HG03159 (cell line): ENCODE results near the gene PLCXD1.
"Not testable (repeated sequence)": the region's sequence is repeated elsewhere in the genome, so short reads cannot be mapped to it uniquely, and the experiment has no call there.

Experiments
- ATAC-seq: cut with Tn5 transposase; IDR thresholded peaks from one replicate; pipeline ENCODE4 v1.9.1; 2021; ENCODE audit warnings: mild to moderate bottlenecking, moderate library complexity; ENCODE audit not compliant: unreplicated experiment

PLCXD1 gene

DNA sequence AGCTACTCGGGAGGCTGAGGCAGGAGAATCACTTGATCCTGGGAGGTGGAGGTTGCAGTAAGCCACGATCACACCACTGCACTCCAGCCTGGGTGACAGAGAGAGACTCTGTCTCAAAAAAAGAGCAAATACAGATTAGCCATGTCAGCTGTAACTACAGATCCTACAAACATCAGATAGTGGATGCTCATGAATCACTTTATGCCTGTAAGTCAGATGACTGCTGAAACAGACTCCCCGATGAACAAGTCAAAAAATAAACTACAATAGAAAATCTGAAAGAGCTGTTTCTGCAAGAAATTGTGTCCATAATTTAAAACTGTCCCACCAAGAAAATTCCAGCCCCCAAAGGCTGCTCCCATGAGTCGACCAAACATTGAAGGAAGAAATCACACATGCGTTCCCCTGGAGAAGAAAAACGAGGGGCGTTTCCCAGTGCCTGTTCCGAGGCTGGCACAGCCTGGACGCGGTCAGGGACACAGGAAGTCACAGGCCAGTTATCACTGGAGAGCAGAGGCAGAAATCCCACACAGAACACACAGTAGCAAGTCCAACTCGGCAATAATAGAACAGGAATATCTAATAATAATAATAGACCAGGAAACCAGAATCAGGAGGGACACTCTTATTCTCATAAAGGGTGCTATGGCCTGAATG lies 67.4 kb downstream of the PLCXD1 start:
- ATAC-seq, result no peak

DNA sequence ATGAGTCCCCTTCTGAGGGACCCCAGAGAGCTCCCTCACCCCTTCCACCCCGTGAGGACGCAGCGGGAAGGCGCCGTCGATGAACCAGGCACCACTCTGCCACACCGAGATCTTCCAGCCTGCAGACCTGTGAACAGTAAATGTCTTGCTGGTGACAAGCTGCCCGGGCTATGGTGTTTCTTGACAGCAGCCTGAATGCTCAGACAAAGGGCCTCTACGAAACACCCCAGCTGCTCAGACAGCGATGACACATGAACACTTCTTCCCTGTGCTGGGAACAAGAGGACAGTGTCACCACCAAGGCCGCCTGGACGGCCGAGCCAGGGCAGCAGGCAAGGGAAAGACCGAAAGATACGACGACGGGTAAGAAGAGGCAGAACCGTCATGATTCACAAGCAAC lies 68.0 kb downstream of the PLCXD1 start:
- ATAC-seq, result no peak

DNA sequence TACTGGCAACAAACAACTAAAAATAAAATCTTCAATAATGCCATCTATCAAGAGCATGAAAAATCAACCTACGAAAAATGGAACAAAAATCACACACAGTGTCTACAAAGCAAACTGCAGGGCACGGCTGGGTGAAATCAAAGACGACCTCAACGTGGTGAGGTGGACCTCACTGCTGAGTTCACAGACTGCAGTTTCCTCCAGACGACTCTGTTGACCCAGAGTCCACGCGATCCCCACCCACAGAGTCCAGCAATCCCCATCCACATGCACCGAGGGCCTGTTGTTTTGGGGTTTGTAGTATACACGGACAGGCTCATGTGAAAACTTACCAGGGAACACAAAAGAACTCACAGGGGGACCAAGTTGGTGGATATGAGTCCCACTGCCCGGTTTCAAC lies 68.5 kb downstream of the PLCXD1 start:
- ATAC-seq, result no peak

DNA sequence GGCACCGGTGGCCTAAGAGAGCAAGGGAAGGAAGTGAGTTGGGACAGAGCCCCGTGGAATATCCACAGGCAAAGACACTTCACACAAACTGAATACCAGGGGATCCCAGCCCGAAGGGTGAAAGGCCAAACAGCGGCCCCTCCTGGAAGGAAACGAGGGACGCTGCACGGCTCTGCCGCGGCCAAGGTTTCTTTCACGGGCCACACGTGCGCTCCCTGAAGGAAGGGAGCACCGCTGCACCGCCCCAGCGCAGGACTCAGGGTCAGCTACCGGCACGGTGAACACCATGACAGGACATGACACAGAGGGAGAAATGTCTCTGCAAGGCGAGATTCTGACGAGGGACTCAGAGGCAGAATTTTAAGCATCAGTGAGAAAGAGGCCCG lies 69.0 kb downstream of the PLCXD1 start:
- ATAC-seq, result no peak

DNA sequence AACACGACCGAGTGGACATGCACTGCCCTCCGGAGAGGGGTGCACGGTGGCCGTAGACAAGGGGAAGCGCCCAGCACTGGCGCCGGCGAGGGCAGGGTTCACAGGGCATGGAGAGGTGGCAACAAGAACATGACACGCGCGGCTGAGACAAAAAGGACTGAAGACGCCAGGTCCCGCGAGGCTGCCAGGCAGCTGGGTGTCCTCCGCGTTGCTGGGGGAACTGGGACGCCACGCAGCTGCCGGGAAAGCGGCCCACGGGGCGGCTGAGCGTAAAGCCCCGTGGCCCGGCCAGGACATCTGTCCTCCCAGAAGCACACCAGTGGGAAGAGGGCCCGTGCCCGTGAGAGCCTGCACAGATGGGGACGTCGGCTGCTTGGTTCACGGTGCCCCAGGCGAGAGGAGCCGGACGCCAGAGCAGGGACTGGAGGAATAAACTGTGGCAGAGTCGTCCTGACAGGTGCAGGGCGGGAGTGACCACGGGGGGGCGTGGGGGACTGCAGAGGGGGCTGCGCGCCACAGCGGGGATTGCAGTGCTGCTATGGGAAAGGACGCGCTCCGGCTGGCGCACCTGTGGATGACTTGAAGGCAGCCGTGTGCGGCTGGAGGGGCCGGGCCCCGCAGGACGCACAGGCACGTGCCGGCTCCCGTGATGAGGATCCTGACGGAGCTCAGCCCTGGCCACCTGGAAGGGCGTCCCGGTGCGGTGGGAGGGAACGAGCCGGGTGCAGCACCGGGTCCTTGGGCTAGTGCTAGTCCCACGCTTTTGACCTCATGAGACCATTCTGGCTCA lies 69.5 kb downstream of the PLCXD1 start:
- ATAC-seq, result no peak

DNA sequence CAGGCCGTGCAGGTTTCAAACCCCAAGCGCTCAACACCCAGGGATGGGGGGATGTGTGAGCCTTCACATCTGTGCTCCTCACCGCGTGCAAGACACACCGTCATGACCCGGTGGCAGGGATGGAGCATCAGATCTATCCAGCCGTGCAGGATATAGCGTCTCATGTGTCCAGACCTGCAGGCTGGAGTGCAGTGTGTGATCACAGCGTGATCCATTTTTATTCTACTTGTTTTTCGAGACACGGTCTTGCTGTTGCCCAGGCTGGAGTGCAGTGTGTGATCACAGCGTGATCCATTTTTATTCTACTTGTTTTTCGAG lies 70.1 kb downstream of the PLCXD1 start:
- ATAC-seq, result not testable (repeated sequence)

DNA sequence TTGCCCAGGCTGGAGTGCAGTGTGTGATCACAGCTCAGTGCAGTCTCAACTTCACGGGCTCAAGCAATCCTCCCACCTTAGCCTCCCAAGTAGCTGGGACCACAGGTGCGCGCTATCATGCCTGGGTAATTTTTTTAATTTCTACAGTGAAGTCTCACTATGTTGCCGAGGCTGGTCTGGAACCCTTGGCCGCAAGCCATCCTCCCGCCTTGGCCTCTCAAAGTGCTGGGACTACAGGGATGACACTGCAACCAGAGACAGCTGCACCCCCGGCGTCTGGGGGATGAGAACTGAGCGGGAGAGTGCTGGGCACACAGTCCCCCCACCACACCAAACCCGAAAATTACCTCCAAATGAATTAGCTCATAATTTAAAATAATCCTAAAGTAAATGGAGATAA lies 70.6 kb downstream of the PLCXD1 start:
- no peak for ATAC-seq

DNA sequence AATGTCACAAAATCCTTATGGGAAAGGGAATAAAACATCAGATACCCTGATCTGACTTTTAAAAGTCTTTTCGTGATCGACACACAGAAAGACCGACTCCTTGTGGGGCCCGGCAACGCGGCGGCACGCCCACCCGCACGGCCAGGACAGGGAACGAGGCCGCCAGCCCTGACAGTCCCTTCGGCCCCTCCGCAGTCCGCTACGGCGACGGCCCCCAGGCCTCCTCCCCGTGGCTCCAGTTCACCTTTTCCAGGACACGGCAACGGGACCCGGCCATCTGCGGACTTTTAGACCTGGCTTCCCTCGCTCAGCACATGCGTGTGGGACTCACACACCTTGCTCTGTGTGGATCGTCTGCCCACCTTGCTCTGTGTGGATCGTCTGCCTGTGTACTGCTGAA lies 71.0 kb downstream of the PLCXD1 start:
- no peak for ATAC-seq

DNA sequence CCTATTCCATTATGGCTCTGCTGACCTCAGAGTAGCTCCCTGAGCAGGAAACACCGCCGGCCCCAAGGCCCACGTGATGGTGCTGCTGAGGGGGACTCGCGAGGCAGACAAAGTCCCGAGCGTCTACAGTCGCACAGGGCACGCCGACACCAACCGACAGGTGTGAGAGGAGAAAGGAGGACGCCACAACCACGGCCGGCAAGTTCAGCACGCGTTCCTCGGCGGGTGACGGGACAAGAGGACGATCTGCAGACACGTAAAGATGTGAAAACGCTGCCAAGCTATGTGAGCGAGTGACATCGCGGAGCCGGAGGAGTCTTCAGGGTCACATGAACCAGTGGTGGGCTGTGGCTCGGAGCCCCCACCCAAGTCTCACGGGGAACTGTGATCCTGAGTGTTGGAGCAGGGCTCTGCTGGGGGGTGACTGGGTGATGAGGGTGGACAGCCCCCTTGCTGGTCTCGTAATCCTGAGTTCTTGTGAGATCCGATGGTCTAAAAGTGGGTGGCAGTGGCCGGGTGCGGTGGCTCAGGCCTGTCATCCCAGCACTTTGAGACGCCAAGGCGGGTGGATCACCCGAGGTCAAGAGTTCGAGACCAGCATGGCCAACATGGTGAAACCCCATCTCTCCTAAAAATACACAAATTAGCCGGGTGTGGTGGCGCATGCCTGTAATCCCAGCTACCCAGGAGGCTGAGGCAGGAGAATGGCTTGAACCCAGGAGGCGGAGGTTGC lies 71.6 kb downstream of the PLCXD1 start:
- no peak for ATAC-seq
